Measurements from ENCODE around the gene PCDHGA8. TPM values are rescaled to one million over a fixed set of nuclear protein-coding genes. Genes with fewer than 3 reads are reported as not detected.
A peak's percentile ranks its signal among the peaks of the same experiment; 100 is the strongest.
"Not testable (repeated sequence)": the region's sequence is repeated elsewhere in the genome, so short reads cannot be mapped to it uniquely, and the experiment has no call there.

PCDHGA8 gene
- total and polyA plus RNA-seq, 2 experiments from 2014 or later: 1.0 to 2.3 TPM

GRCh38 chr5:141427783-141428426 is 35.5 kb downstream of the PCDHGA8 start:
- Histone ChIP-seq H3K4me1 (ENCODE audit: low read depth) (no peaks in the 10 kb centered on the region), H3K4me3 (no peak overlapping the region), H3K36me3 (no peaks in the 10 kb centered on the region), H3K27ac (no peak overlapping the region), H3K9me3 (ENCODE audit: low read depth) (peaks cover 9% of the 10 kb centered on the region), H3K27me3 (no peaks in the 10 kb centered on the region)
- DNase-seq (ENCODE audit: low read depth in 1 of 2, low spot score in 1 of 2): no peak
- TF ChIP-seq CTCF (IDR thresholded peaks at IDR 0.05; ENCODE audit: low read depth, low read length): no peak

- Histone ChIP-seq H3K9me3 (ENCODE audit: low read depth) (peaks cover 9% of the 10 kb centered on the region), H3K4me3 (no peak within 1 kb of the TSS), H3K27ac (no peak within 1 kb of the TSS), H3K4me1 (ENCODE audit: low read depth) (no peaks in the 10 kb centered on the region), H3K27me3 (no peaks in the 10 kb centered on the region), H3K36me3 (no peaks in the 10 kb centered on the region)
- peak; percentile 72 for TF ChIP-seq CTCF (IDR thresholded peaks at IDR 0.05; ENCODE audit: low read depth, low read length)
- DNase-seq (ENCODE audit: low read depth in 1 of 2, low spot score in 1 of 2): peak in 1 of 2 donors; percentile 95
Observed at GRCh38 chr5:141430332-141431113, 38.1 kb downstream of the PCDHGA8 start, which contains the start of gene PCDHGA12. TSS of gene PCDHGA12 (plus strand) at chr5:141430507. CDS start at chr5:141430760, 253 bp downstream.

- no peaks in the 10 kb centered on the region for H3K36me3 ChIP-seq
- peaks cover 5% of the 10 kb centered on the region for H3K9me3 ChIP-seq (ENCODE audit: low read depth)
- peak in 1 of 2 donors; percentile 67 for DNase-seq (ENCODE audit: low read depth in 1 of 2, low spot score in 1 of 2)
- no peaks in the 10 kb centered on the region for H3K4me1 ChIP-seq (ENCODE audit: low read depth)
- no peaks in the 10 kb centered on the region for H3K27me3 ChIP-seq
- no peak overlapping the region for H3K27ac ChIP-seq
- H3K4me3 ChIP-seq: no peak overlapping the region
- TF ChIP-seq CTCF (IDR thresholded peaks at IDR 0.05; ENCODE audit: low read depth, low read length): no peak
Observed at GRCh38 chr5:141431286-141431685, 38.9 kb downstream of the PCDHGA8 start.

- not testable (repeated sequence) for H3K4me1 ChIP-seq (ENCODE audit: low read depth); H3K27me3 ChIP-seq; H3K27ac ChIP-seq; H3K36me3 ChIP-seq; DNase-seq (ENCODE audit: low read depth in 1 of 2, low spot score in 1 of 2); H3K4me3 ChIP-seq; H3K9me3 ChIP-seq (ENCODE audit: low read depth)
Observed at GRCh38 chr5:141432308-141432707, 39.9 kb downstream of the PCDHGA8 start.

GRCh38 chr5:141432726-141433125 is 40.3 kb downstream of the PCDHGA8 start:
- H3K36me3 ChIP-seq; H3K9me3 ChIP-seq (ENCODE audit: low read depth); H3K4me3 ChIP-seq; H3K27me3 ChIP-seq; H3K27ac ChIP-seq; H3K4me1 ChIP-seq (ENCODE audit: low read depth); DNase-seq (ENCODE audit: low read depth in 1 of 2, low spot score in 1 of 2): not testable (repeated sequence)

GRCh38 chr5:141434006-141434405 is 41.6 kb downstream of the PCDHGA8 start:
- H3K27ac ChIP-seq: no peak overlapping the region
- H3K27me3 ChIP-seq: no peaks in the 10 kb centered on the region
- H3K36me3 ChIP-seq: no peaks in the 10 kb centered on the region
- peaks cover 5% of the 10 kb centered on the region for H3K9me3 ChIP-seq (ENCODE audit: low read depth)
- DNase-seq (ENCODE audit: low read depth in 1 of 2, low spot score in 1 of 2): no peak
- H3K4me3 ChIP-seq: no peak overlapping the region
- no peak for TF ChIP-seq CTCF (IDR thresholded peaks at IDR 0.05; ENCODE audit: low read depth, low read length)
- no peaks in the 10 kb centered on the region for H3K4me1 ChIP-seq (ENCODE audit: low read depth)

All from cardiac muscle cell (in vitro differentiated cells and primary cell).